RPMI8226 (cell line): ENCODE measurements around the gene AKT1S1.

Experiments
- DNase-seq: peaks from one replicate; pipeline ENCODE4 v3.0.0-alpha.2; 2015

AKT1S1 gene

DNA sequence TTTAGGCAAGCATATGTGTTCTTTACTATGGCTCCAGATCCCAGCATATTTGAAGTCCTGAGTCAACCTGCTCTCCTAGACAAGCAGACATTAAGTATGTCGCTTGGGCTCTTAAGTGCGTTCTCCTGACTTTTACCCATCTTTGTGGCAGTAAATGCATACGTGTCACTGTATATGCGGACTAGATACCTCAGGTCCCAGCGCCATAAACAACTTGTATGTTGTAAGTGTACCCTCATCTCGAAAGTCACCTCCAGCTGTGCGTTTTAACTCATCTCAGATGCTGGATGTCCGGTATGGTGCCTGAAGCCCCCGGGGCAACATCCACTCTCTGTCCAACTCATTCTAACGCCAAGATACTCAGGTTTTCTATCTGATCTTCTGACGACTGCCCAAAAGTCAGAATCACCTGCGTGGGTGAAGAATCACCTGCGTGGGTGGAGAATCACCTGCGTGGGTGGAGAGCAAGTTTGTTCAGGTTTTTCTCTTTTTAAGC is 24.5 kb downstream of the AKT1S1 start:
- DNase-seq = no peak

DNA sequence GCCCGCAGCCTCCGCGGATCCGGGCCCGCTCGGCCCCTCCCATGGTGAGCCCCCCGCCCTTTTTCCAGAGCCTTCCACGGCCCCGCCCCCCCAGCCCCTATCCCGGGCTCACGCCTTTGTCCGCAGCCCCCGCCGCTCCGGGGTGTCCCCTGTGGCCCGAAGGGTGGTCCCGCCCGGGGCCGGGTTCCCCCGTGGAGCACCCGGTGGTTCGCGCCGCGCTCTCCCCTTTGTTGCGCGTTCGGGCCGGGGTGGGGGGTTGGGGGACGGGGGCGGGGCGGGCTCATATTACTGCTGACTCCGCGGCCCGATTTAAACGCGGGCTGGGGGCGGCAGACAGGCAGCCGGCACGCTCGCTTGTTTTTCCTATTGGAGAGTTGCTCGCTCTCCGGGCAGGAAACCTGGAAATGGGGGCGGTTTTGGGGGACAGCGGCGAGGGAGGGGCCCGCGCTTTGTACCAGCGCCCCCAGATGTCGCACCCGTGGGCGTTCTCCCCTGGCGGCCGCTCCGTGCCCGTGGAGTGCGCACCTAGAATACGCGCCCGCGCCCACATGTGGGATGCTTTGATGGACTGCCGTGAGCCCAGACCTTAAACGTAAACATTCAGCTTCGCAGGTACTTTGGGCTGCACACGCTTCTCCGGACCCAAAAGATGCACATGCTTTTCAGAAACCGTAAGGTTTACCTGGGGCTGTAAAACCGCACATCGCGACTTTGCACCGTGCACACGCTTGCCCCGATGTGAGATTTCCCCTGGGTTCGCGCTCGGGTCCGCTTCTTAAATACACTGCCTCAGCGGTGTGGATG is 25.5 kb downstream of the AKT1S1 start:
- peak; percentile 40 for DNase-seq

DNA sequence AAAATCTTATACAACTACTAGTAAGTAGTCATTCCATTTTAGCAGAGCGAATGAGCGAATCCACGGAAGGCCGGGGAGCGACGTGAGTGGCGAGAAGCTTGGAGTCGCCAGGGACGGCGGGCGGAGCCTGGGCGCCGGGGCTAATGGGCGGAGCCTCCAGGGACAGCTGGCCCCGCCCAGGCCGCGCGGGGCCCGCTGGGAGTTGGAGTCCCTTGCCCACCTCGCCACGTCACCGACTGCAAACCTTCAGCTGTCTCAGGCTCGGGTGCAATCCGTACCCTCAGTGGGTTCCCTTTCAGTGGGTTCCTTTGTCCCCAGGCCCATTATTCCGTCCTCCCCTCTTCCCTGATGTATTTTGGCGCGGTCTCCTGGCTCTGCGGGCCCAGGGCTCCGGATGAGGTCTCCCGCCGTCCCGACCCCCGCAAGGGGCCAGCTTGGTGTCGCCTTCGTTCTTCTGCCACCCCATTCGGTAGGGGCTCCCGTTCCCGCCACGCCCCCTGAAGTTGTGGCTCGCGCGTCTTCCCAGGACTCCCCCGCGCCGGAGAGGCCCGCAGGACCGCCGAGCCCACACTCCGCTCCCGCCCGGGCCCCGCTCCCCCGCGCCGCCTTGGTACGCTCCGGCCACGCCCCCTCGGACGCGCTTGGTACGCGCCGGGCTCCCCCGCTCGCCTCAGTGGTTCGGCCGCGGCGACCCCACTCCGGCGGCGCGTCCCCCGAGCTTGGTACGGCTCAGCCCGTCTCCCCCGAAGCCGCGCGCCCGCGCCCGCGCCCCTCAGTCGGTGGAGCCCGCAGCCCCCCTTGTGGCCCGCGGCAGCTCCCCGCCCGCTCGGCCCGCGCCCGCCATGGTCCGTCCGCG is 26.4 kb downstream of the AKT1S1 start, which contains the start of gene PTOV1:
PTOV1 (plus strand) TSS at position 673 of the 856 bp plus-strand sequence.
- peak; percentile 94 for DNase-seq

DNA sequence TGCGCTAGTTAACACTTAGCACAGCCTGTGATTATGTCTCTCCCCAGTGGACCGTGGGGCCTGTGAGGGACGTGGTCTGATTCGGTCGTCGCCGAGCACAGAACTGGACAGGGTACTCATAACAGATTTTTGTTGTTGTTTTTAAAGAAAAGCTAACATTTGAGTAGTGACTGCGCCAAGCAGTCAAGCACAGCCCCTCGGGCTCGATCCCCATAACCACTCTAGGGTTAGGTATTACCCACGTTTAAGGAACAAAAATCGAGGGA is 27.0 kb downstream of the AKT1S1 start:
- no peak for DNase-seq

DNA sequence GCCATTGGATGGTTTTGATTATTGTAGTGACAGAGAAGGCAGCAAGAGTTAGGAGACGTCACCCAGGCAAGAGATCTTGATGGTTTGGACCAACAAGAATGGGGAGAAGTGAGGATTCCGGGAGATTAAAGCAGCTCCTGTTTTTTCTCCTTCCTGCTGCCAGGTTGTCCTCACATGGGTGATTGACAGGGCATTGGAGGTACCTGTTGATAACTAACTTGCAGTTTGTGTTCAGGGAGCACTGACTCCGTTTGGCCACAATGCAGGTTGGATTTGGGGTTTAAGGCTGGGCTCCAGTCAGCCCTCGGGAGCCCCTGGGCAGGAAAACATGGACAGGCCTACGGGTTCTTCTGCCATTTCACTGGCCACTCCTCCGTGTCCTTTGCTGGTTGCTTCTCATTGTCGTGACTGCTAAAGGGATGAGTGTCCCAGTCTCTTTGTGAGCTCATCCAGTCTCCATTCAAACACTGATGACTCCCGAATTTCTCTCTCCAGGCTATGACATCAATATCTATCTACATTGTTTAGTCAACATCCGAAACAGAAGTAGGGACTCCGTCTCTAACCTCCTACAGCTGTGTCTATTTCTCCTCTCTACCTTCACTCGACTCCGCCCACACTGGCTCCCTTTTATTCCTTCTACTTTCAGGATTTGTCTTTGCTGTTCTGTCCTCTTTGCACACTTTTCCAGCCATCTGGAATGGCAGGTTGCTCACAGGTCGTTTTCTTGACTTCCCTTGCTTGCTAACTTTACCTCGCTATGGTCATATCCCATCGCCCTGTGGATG is 27.5 kb downstream of the AKT1S1 start:
- DNase-seq = no peak

DNA sequence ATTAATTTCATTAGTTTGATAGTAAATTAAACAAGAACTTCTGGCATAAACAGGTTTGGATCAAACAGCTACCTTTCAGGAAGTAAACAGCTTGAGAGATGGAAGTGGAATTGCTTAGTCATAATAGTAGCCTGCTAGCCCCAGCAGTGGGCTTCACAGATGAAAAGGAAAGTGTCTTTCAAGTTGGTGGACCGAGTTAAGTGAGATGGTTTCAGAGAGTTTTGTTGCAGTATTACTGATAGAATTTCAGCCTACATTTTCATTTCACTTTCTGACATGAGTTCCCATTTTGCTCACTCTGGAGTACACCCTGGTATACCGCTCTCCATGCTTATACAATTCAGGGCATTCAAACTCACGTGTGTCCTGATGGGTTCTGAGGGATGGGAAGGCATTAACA is 28.2 kb downstream of the AKT1S1 start:
- no peak for DNase-seq

DNA sequence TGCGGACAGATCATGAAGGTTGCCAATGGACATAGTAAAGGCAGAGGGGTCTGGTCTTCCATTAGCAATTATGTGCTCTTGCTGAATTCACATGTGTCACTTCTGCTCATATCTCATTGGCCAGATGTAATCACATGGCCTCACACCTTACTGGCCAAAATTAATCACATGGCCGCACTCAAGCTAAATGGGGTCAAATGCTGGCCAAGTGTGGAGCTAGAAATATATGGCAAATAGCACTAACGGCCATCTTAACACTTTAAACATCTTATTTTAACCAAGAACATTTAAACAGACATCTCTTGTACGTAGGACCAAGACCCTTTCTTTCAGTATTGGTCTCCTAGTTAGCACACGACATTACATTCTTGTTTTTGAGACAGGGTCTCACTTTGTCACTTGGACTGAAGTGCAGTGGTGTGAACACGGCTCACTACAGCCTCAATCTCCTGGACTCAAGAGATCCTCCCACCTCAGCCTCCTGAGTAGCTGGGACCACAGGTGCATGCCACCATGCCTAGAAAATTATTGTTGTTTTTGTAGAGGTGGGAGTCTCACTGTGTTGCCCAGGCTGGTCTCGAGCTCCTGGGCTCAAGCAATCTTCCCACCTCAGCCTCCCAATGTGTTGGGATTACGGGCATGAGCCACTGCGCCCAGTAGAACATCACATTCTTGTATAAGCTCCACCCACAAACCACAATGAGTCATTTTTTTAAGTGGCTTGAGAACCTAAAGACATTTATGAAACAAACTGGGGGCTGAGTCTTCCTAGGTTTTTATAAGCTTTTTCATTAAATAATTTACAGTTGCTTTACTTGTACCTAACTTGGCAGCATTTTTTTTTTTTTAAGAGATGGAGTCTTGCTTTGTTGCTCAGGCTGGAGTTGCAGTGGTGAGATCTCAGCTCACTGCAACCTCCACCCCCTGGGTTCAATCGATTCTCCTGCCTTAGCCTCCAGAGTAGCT is 29.1 kb downstream of the AKT1S1 start:
- peak; percentile 47 for DNase-seq

DNA sequence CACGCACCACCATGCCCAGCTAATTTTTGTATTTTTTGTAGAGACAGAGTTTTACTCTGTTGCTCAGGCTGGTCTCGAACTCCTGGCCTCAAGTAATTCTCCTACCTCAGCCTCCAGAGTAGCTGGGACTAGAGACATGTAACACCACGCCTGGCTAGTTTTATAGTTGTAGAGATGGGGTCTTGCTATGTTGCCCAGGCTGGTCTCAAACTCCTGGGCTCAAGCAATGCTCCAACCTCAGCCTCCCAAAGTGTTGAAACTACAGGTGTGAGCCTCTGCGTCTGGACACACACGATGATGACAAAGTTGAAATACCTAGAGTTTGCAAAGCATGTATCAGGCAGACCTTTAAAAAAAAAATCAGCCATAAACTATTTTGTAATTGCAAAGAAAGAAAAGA is 30.7 kb downstream of the AKT1S1 start:
- DNase-seq = no peak

DNA sequence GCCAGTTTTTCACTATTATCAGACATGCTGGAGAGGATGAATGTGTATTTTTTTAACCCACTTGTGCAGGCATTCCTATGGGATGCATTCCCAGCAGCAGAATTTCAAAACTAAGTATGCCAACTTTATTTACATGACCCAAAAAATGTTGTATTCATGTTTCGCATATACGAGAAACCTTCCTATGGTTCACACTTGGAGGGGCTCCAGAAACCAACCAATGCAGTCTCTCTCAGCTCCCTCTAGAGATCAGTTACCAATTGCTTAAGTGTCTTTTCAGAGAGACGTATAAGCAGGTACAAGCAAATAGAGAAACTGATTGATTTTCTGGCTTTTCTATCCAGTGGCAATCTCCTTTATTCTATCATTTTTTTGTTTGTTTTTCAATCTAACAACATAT is 31.7 kb downstream of the AKT1S1 start:
- no peak for DNase-seq

DNA sequence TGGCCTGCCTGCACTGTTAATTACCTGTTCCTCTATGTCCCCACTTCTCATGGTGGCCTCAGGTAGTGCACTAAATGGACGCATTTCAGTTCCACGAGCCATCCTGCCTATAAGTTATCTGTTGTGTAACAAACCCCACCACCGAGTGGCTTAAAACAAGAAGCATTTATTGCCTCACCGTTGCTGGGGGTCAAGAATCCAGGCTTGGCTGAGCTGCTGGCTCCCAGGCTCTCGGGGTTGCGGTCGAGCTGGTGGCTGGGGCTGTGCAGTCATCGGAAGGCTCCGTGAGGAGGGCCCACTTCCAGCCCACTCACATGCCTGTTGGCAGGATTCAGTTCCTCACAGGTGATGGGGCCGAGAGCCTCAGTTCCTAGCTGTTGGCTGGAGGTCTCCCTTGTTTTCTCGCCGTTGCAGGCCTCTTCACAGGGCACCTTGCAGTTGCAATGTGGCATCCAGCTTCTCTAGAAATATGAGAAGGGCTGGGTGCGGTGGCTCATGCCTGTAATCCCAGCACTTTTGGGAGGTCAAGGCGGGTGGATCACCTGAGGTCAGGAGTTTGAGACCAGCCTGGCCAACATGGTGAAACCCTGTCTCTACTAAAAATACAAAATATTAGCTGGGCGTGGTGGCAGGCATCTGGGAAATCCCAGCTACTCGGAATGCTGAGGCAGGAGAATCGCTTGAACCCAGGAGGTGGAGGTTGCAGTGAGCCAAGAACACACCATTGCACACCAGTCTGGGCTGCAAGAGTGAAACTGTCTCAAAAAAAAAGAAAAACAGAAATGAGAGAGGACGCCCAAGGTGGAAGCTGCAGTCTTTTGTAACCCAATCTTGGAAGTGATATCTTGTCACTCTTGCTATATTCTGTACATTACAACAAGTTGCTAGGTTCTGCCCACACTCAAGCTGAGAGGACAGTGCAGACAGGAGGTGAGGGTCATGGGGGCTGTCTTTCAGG is 32.7 kb downstream of the AKT1S1 start:
- peak; percentile 55 for DNase-seq

DNA sequence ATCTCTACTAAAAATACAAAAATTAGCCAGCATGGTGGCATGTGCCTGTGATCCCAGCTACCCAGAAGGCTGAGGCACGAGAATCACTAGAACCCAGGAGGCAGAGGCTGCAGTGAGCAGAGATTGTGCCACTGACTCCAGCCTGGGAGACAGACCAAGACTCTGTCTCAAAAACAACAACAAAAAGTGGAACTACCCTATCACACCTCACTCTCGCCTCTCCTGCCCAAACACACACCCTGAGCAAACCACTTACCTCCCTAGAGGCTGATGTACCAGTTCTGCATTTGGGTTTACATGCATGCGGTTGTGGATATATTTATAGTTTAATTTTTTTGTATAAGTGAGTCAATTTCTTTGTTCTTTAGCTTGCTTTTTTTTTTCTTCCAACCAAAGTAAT is 33.9 kb downstream of the AKT1S1 start:
- no peak for DNase-seq

DNA sequence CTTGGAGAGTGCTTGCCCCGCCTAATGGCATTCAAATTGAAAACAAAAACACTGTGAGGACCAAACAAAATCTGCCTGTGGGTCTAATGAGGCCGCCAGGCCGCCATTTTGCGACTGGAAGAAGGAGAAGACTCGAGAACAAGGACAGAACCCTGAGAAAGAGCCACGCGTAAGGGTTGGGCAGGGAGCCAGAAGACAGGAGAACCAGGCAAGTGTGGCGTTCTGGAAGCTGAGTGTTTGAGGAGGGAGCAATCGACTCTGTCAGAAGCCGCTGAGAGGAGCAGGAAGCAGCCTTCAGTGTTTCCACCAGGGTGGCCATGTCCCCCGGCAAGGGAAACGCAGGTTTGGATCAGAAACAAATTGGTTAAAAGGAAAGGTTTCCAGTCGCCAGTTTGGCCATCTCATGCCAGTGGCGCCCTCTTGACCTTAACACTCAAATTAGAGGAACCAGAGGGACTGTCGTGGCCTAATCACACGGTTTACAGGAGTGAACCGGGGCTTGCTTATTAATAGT is 36.4 kb downstream of the AKT1S1 start:
- no peak for DNase-seq

DNA sequence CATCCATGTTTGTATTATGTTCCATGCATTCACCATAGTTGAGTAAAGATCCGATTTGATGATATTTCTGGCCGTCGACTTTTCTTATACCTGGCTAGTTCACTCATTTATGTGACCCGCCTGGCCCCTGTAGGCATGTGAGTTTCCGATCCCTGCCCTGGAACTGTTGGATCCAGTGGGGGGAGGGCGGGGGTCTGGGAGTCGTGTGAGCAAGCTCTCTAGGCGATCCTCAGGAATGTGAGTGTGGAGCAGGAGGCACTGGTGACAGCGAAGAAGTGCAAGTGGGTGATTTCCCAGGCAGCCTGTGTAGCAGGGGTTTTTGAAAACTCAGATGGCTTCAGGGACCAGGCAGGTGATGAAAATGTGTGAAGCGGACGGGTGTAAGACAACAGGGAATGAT is 36.8 kb downstream of the AKT1S1 start:
- no peak for DNase-seq

DNA sequence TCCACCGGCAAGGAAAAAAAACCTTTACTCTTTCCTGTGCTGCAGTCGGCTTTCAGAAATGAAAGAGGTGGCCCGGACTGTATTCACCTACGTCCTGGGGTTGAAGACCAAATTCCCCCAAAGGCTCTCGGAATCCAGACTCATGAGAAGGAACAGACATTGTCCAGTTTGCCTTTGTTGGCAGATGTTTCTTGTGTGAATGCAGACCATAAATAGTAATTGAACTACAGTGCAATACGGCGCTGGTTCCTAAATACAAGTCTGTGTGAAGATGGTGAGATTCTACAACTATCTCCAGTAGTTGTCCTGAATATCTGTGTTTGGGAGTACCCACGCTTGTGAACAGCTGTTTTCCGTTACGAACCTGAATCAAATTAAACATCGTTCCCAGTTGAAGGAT is 37.4 kb downstream of the AKT1S1 start:
- no peak for DNase-seq

DNA sequence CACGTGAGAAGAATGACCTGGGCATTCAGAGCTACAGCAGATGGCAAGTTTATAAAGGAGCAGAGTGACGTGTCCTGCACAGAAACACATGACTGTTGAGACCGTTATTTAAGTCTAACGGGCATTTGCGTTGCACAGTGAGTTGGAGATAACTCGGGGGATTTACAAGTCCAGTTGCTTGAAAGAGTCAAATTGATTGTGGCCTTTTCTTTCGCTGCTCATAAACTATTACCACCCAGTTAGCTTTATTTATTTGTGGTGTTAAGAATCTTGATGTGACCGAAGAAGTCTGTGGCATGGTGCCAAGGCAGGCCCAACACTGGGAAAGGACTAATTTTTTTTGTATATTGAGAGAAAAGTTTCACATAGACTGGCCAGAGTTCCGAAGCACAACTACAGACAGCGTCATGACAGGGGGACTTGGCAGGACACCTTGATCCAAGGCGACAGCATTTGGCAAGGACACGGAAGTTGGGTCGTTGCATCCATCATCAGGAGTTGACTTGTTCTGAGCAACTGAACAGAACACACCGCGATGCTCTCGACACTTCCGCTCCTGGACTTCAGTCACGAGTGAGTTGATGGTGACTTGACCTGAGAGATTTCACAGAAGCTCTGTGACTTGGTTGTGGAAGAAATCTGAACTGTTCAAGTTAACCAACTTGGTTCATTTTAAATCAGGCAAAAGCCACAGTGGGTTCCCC is 38.1 kb downstream of the AKT1S1 start:
- no peak for DNase-seq

DNA sequence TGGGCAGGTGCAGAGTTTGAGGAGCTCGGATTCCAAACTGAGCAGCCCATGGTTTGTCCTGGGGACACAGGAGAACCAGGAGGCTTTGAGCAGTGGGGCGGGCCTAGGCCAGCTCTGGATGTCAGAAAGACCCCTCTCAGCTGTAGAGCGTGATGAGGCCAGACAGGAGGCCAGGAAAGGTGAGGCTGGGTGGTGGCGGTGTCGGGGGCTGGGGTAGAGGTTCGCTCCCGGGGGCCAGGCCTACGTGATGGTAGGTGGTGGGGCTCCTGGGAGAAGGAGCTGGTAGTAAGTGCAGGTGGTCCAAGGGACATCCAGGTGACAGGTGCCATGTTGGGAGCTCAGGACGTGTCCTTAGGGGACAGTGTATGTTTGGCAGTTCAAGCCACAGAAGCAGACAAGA is 39.7 kb downstream of the AKT1S1 start:
- DNase-seq = no peak

DNA sequence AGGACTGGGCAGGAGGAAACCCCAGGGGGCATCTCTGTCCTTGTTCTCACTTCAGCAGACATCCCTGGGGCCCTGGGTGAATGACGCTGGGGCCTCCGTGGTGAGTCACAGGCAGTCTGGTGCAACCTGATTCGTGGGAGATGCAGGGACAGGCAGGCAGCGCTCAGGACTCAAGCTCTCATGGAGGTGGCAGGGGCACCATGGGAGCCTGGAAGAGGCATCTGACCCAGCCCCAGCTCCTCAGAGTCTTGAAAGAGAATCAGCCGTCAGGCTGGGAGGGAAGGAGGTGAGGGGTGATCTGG is 40.2 kb downstream of the AKT1S1 start:
- DNase-seq = no peak

DNA sequence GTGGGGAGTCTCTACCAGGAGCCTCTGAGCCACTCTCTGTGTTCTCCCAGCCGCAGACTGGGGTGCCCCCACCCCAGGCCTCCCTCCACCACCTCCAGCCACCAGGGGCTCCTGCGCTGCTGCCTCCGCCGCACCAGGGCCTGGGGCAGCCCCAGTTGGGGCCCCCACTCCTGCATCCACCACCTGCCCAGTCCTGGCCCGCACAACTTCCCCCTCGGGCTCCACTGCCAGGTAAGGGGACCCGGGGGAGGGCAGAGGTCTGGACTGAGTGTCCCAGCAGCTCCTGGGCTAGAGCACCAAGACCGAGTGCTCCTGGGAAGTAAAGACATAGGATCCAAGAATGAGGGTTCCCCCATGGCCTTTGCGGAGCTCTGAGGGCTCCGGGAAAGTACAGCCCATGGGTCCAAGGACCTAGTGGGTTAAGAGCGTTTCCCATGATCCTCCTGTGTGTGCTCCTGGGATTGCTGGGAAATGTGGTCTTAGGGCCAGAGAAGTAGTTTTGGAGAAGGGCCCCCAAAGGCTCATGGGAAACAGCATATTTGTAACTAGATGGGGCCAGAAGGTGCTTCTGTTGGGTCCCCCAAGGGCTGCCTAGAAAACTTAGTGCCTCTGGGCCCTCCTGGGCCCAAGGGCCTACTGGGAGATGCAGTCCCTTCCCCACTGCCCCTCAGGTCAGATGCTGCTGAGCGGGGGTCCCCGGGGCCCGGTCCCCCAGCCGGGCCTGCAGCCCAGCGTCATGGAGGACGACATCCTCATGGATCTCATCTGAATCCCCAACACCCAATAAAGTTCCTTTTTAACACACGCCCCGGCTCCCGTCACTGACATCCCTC is 40.8 kb downstream of the AKT1S1 start:
- DNase-seq = no peak

DNA sequence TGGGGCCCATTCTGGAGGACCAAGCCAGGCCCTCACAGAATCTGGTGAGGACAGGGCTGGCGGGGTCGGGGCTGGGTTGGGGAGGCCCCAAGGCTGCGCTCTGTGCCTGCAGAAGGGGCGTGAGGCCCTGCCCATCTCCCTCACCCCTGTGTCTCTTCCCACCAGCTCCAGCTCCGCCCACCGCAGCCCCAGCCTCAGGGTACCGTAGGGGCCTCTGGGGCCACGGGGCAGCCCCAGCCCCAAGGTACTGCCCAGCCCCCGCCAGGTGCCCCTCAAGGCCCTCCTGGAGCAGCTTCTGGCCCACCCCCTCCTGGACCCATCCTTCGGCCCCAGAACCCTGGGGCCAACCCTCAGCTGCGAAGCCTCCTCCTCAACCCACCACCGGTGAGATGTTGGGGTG is 41.6 kb downstream of the AKT1S1 start:
- no peak for DNase-seq
